NT2/D1 (cell line): ENCODE data around the gene RBM39.

Experiments used
- SUZ12 ChIP-seq: IDR thresholded peaks from 2 replicates; pipeline ENCODE4 v1.6.1; 2011; ENCODE audit not compliant: insufficient read length, insufficient read depth; ENCODE audit errors: extremely low read depth
- YY1 ChIP-seq: IDR thresholded peaks from 2 replicates; pipeline ENCODE4 v1.6.1; 2011; ENCODE audit not compliant: insufficient read length, insufficient read depth

- TF ChIP-seq SUZ12: no peak
- no peak for TF ChIP-seq YY1
Measured at GRCh38 chr20:35719717-35720116, 22.3 kb downstream of the RBM39 start.
